Upper lobe of left lung (tissue), 4 donors: ENCODE measurements around the gene CLCA1.

ENCODE experiments used
- POLR2A ChIP-seq, 4 donors: fragments of 450-650 bp; IDR thresholded peaks; one replicate each; pipeline ENCODE4 v1.5.1; 2016 to 2017; ENCODE audit warnings: antibody characterized with exemption in 4 of 4, mild to moderate bottlenecking in 2 of 4
- POLR2AphosphoS5 ChIP-seq, 2 donors: sonication (generic); formaldehyde crosslinking; IDR thresholded peaks; one replicate each; pipeline ENCODE4 v1.5.1; 2017; ENCODE audit warnings: antibody characterized with exemption in 2 of 2

GRCh38 chr1:86436041-86436440 lies 32.7 kb upstream of the CLCA1 start:
- no peak for TF ChIP-seq POLR2A (IDR thresholded peaks at IDR 0.05)
- TF ChIP-seq POLR2AphosphoS5 (IDR thresholded peaks at IDR 0.05): no peak
